Stimulated activated CD8-positive, alpha-beta memory T cell treated with anti-CD3 and anti-CD28 coated beads, Interleukin-7, amount 100 ng/mL, for 48 hours (primary cell): ENCODE data around the gene AK2.
A peak's percentile ranks its signal among the peaks of the same experiment; 100 is the strongest.
"Not testable (repeated sequence)": the region's sequence is repeated elsewhere in the genome, so short reads cannot be mapped to it uniquely, and the experiment has no call there.

Experiments
- DNase-seq, 2 donors: peaks; one replicate each; pipeline ENCODE4 v3.0.0-alpha.2; 2020; ENCODE audit warnings: low read depth in 1 of 2; ENCODE audit errors: extremely low read depth in 1 of 2

The AK2 gene

GRCh38 chr1:33001282-33001681 is 35.4 kb downstream of the AK2 start:
- DNase-seq, result no peak

GRCh38 chr1:33000427-33001026 is 36.2 kb downstream of the AK2 start:
- no peak for DNase-seq

GRCh38 chr1:32998997-32999396 is 37.7 kb downstream of the AK2 start:
- no peak for DNase-seq

GRCh38 chr1:32998064-32998463 is 38.6 kb downstream of the AK2 start:
- no peak for DNase-seq

- no peak for DNase-seq
Observed at GRCh38 chr1:32997381-32997891, 39.2 kb downstream of the AK2 start.

GRCh38 chr1:32993324-32993636 is 43.4 kb downstream of the AK2 start:
- not testable (repeated sequence) for DNase-seq

GRCh38 chr1:32992489-32993323 is 44.0 kb downstream of the AK2 start:
- peak; percentile 51 to 87 for DNase-seq

- DNase-seq, result no peak
Observed at GRCh38 chr1:32991819-32992488, 44.7 kb downstream of the AK2 start.

GRCh38 chr1:32991386-32991785 is 45.3 kb downstream of the AK2 start:
- no peak for DNase-seq

- DNase-seq, result no peak
Observed at GRCh38 chr1:32990887-32991286, 45.8 kb downstream of the AK2 start.

- DNase-seq, result peak in 1 of 2 donors; percentile 75
Observed at GRCh38 chr1:32989160-32990050, 47.3 kb downstream of the AK2 start.

- DNase-seq, result no peak
Observed at GRCh38 chr1:32988665-32989064, 48.0 kb downstream of the AK2 start.

GRCh38 chr1:32985226-32985625 is 51.5 kb downstream of the AK2 start:
- DNase-seq, result no peak

- no peak for DNase-seq
Observed at GRCh38 chr1:32984455-32985171, 52.1 kb downstream of the AK2 start.

GRCh38 chr1:32984090-32984454 is 52.6 kb downstream of the AK2 start:
- no peak for DNase-seq

GRCh38 chr1:32983020-32983419 is 53.7 kb downstream of the AK2 start:
- DNase-seq, result no peak

GRCh38 chr1:32981003-32981901 is 55.4 kb downstream of the AK2 start:
- peak; percentile 35 to 70 for DNase-seq

GRCh38 chr1:32980080-32980479 is 56.6 kb downstream of the AK2 start:
- no peak for DNase-seq

- DNase-seq, result no peak
Observed at GRCh38 chr1:32978854-32979253, 57.8 kb downstream of the AK2 start.
